Lower leg skin (tissue), 3 donors: ENCODE data around the gene NR0B2.

ENCODE experiments used
- CTCF ChIP-seq, 3 donors: fragments of 450-650 bp; IDR thresholded peaks; one replicate each; pipeline ENCODE4 v1.5.1; 2016; ENCODE audit warnings: antibody characterized with exemption in 3 of 3, mild to moderate bottlenecking in 3 of 3, moderate library complexity in 2 of 3
- POLR2A ChIP-seq, 2 donors: fragments of 450-650 bp; IDR thresholded peaks; one replicate each; pipeline ENCODE4 v1.6.1; 2016 to 2017; ENCODE audit warnings: antibody characterized with exemption in 2 of 2, mild to moderate bottlenecking in 1 of 2, moderate library complexity in 1 of 2

GRCh38 chr1:26945138-26945537 is 31.4 kb upstream of the NR0B2 start:
- TF ChIP-seq CTCF (IDR thresholded peaks at IDR 0.05) (no peak), POLR2A (IDR thresholded peaks at IDR 0.05) (no peak)
